Thoracic aorta (tissue), 2 donors: Measurements from ENCODE around the gene LCNL1. TPM values are rescaled to one million over a fixed set of nuclear protein-coding genes. Genes with fewer than 3 reads are reported as not detected.

Experiments used
- ATAC-seq: fragments of 150-250 bp; one replicate; pipeline ENCODE4 v1.8.0; 2017; ENCODE audit warnings: low read depth; ENCODE audit not compliant: insufficient number of reproducible peaks, low FRiP score
- DNase-seq: peaks from one replicate; pipeline ENCODE4 v3.0.0-alpha.2; 2020; ENCODE audit warnings: low spot score
- H3K27ac ChIP-seq, 2 donors: fragments of 200-600 bp; sonication (generic); 1 replicate in 1 of 2; 2 replicates in 1 of 2; pipeline ENCODE4 v1.5.1; 2016; ENCODE audit warnings: mild to moderate bottlenecking in 2 of 2, moderate library complexity in 2 of 2
- H3K27me3 ChIP-seq: fragments of 200-600 bp; sonication (generic); replicated peaks from 2 replicates; pipeline ENCODE4 v1.6.0; 2016; ENCODE audit warnings: mild to moderate bottlenecking; ENCODE audit not compliant: insufficient read depth
- H3K36me3 ChIP-seq: fragments of 200-600 bp; sonication (generic); one replicate; pipeline ENCODE4 v1.5.1; 2016
- H3K4me1 ChIP-seq, 2 donors: fragments of 200-600 bp; sonication (generic); 1 replicate in 1 of 2; 2 replicates in 1 of 2; pipeline versions ENCODE4 v1.5.1 to v1.6.0; 2016; ENCODE audit warnings: low read depth in 2 of 2, mild to moderate bottlenecking in 1 of 2; ENCODE audit not compliant: control insufficient read depth in 1 of 2
- H3K4me3 ChIP-seq: fragments of 200-600 bp; sonication (generic); 2 replicates; pipeline ENCODE4 v1.5.1; 2016; ENCODE audit warnings: mild to moderate bottlenecking
- H3K9me3 ChIP-seq: fragments of 200-600 bp; sonication (generic); 2 replicates; pipeline ENCODE4 v1.5.1; 2016
- total RNA-seq, 2 donors: library from RNA; depleted of rRNA; stranded (reverse); fragments of >200 nt; gene quantifications; one replicate each; pipeline versions ENCODE4 v1.1.0 to v1.2.3, GENCODE V29; 2016
- TF ChIP-seq, protein P1 (sequence below): fragments of 200-600 bp; sonication (generic); IDR thresholded peaks from one replicate; pipeline ENCODE4 v1.5.1; 2019; ENCODE audit warnings: antibody characterized with exemption

Gene LCNL1
- total RNA-seq, 2 donors from 2014 or later: not detected

DNA sequence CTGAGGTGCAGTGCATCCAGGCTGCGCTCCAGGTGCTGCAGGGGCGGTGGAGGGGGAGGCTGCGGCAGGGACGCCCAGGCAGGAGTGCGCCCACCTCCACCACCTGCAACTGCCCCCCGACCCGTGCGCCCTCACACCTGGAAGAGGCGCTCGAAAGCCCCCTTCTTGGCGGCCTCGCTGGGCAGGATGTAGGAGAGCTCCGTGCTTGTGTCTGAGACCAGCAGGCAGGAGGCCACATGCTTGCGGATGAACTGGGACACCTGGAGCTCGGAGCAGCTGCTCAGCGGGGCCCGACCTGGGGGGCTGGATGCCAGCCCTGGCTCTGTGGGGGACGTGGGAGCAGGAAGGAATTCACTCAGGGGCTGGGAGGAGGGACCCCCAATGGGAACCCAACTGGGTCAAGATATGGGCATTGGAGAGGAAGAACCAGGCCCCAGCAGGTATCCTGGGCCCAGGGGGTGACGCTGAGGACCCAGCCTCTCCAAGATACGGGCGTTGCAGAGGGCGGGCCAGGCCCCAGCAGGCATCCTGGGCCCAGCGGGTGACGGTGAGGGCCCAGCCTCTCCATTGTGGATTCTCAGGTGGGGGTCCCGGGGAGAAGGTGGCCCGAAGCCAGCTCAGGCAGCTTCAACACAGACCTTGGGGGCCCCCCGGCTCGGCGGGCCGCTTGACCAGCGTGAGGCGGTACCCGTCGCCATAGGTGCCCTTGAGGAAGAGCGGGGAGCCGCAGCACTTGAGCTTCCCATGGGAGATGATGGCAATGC lies 32.2 kb downstream of the LCNL1 start:
- H3K36me3 ChIP-seq: peaks cover 27% of the 10 kb centered on the region
- TF ChIP-seq, protein P1, sequence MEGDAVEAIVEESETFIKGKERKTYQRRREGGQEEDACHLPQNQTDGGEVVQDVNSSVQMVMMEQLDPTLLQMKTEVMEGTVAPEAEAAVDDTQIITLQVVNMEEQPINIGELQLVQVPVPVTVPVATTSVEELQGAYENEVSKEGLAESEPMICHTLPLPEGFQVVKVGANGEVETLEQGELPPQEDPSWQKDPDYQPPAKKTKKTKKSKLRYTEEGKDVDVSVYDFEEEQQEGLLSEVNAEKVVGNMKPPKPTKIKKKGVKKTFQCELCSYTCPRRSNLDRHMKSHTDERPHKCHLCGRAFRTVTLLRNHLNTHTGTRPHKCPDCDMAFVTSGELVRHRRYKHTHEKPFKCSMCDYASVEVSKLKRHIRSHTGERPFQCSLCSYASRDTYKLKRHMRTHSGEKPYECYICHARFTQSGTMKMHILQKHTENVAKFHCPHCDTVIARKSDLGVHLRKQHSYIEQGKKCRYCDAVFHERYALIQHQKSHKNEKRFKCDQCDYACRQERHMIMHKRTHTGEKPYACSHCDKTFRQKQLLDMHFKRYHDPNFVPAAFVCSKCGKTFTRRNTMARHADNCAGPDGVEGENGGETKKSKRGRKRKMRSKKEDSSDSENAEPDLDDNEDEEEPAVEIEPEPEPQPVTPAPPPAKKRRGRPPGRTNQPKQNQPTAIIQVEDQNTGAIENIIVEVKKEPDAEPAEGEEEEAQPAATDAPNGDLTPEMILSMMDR: no peak
- H3K27ac ChIP-seq: no peak overlapping the region
- H3K4me1 ChIP-seq: no peaks in the 10 kb centered on the region
- H3K4me3 ChIP-seq: no peak overlapping the region
- no peaks in the 10 kb centered on the region for H3K9me3 ChIP-seq
- DNase-seq (no peak), ATAC-seq (no peak)
- no peaks in the 10 kb centered on the region for H3K27me3 ChIP-seq

- no peaks in the 10 kb centered on the region for H3K27me3 ChIP-seq
- H3K27ac ChIP-seq: no peak overlapping the region
- TF ChIP-seq, protein P1: no peak
- no peak overlapping the region for H3K4me3 ChIP-seq
- ATAC-seq: no peak
- no peaks in the 10 kb centered on the region for H3K4me1 ChIP-seq
- H3K36me3 ChIP-seq: peaks cover 27% of the 10 kb centered on the region
- DNase-seq: no peak
- H3K9me3 ChIP-seq: no peaks in the 10 kb centered on the region
These were observed 32.7 kb downstream of the LCNL1 start for GRCh38 chr9:137015540-137015930.

DNA sequence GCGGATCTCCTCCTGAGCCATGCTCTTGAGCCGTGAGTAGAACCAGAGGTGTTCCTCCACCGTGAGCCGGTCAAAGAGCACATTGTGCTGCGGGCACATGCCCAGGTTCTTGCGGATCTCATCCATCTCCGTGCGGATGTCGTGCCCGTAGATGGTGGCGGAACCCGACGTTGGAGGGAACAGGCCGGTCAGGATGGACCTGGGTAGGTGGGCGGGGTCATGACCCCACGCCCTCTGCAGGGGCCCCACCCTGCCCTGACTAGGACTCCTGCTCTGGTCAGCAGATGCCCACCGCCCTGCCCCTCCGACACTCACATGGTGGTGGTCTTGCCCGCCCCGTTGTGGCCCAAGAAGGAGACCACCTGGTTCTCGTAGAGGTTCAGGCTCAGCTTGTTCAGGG lies 33.2 kb downstream of the LCNL1 start:
- no peak overlapping the region for H3K4me3 ChIP-seq
- no peaks in the 10 kb centered on the region for H3K4me1 ChIP-seq
- peaks cover 26% of the 10 kb centered on the region for H3K36me3 ChIP-seq
- no peak for ATAC-seq
- TF ChIP-seq, protein P1: no peak
- no peak for DNase-seq
- no peak overlapping the region for H3K27ac ChIP-seq
- no peaks in the 10 kb centered on the region for H3K27me3 ChIP-seq
- no peaks in the 10 kb centered on the region for H3K9me3 ChIP-seq

- no peaks in the 10 kb centered on the region for H3K9me3 ChIP-seq
- H3K4me1 ChIP-seq: no peaks in the 10 kb centered on the region
- no peak for ATAC-seq
- peaks cover 22% of the 10 kb centered on the region for H3K36me3 ChIP-seq
- H3K27ac ChIP-seq: no peak overlapping the region
- H3K27me3 ChIP-seq: no peaks in the 10 kb centered on the region
- TF ChIP-seq, protein P1: no peak
- H3K4me3 ChIP-seq: no peak overlapping the region
- no peak for DNase-seq
These were observed 33.6 kb downstream of the LCNL1 start for GRCh38 chr9:137016436-137016835.

DNA sequence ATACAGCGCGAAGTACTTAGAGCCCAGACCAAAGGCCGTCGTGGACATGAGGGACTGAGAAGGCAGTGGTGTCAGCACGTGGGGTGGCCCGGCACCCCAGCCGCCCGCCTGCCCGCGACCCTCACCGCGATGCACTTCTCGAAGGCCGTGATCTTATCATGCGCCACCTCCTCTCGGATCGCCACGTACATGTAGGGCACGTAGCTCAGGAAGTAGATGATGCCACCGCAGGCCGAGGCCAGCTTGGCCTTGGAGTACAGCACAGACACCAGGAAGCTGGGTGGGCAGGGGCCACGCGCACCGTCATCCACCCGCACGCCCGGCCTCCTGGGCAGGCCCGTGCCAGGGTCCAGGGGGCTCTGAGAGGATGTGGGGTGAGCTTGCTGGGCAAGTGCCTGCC lies 34.3 kb downstream of the LCNL1 start:
- Histone ChIP-seq H3K4me1 (no peaks in the 10 kb centered on the region), H3K9me3 (no peaks in the 10 kb centered on the region), H3K4me3 (no peak overlapping the region), H3K27ac (no peak overlapping the region), H3K36me3 (peaks cover 21% of the 10 kb centered on the region), H3K27me3 (no peaks in the 10 kb centered on the region)
- ATAC-seq: no peak
- no peak for DNase-seq
- TF ChIP-seq, protein P1: no peak
